GM18909 (cell line): ENCODE results near the gene SEC31A.
"Not testable (repeated sequence)": the region's sequence is repeated elsewhere in the genome, so short reads cannot be mapped to it uniquely, and the experiment has no call there.

Experiments
- ATAC-seq: cut with Tn5 transposase; IDR thresholded peaks from one replicate; pipeline ENCODE4 v1.9.1; 2021; ENCODE audit warnings: mild to moderate bottlenecking; ENCODE audit not compliant: unreplicated experiment, poor library complexity

Gene SEC31A

DNA sequence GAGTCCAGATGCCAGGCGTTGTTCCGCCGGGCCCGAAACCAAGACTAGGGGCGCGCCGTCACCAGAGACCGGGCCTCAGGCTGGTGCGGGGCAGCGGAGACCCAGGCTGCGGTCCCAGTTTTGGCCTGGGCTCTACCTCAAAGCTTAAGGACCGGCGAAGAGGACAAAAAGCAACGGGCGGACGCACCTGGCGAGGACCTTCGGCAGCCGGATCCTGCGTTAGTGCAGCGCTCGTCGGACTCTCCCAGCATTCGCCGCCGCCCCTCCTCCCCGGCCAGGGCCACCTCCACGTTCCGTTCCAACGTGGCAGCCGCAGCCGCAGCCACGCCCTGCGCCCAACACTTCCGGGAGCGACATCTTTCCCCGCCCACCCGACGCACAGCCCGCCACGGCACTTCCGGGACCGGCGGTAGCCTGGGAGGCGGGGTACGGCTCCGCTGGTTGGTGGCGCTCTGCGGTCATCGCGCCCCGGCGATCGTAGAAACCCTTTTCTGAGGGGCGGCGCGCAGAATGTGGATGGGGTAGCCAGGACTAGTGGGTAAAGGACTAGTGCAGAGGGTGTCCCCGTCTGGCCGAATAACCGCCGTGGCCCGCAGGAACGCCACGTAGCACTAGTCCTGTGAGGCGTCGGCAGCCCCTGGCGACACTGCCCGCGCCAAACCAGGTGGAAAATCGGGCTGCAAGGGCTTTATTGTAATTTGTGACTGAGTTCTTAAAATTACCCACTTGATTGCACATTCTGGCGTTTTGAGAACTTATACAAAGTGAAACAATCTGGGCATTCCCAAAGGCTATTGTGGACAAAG, at the start of gene SEC31A:
Gene SEC31A (minus strand): TSS at position 253 of the 806 bp plus-strand sequence. CDS start 9,217 bp downstream, outside the sequence.
- ATAC-seq: peak; percentile 93

GRCh38 chr4:82939414-82939813, 48.5 kb upstream of the SEC31A start:
- ATAC-seq: no peak

DNA sequence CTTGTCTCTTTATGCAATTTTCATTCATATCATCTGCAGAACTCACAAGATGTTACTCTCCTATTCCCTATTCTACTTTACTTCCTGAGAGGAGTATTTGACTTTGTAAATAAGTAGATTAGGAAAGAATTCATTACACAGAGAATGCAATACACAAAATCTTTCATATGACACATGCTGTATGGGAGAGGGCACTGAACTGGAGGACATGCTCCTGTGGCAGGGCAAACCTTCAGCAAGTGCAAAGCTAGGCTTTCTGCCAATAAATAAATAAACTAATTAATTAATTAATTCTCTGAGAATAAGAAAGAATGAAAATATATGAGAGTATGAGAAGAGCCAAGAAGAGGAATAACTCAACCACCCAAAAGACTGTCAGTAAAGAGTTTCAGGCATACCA, 43.5 kb upstream of the SEC31A start:
- ATAC-seq: no peak

GRCh38 chr4:82930848-82931755, 40.1 kb upstream of the SEC31A start:
- no peak for ATAC-seq

GRCh38 chr4:82921795-82922194, 30.8 kb upstream of the SEC31A start:
- ATAC-seq: no peak

DNA sequence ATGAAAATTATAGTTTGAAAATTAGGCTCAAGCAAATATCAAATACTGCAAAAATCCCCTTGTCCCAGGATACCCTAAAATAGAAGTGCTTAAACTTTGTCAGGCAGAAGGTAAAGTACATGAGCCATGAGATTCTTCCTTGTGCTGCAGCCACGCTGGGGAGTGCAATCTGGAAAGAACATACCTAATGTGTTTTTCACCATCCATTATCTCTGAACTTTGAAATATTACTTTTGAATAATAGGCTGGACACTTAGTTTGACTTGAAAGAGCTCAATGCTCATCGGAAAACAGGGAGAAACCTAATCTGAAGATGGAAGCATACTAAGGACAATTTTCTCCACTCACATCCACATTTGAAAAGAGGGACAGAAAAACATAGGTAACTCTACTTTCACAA, 28.4 kb upstream of the SEC31A start:
- ATAC-seq: no peak

GRCh38 chr4:82918091-82918490, 27.1 kb upstream of the SEC31A start:
- ATAC-seq: no peak

DNA sequence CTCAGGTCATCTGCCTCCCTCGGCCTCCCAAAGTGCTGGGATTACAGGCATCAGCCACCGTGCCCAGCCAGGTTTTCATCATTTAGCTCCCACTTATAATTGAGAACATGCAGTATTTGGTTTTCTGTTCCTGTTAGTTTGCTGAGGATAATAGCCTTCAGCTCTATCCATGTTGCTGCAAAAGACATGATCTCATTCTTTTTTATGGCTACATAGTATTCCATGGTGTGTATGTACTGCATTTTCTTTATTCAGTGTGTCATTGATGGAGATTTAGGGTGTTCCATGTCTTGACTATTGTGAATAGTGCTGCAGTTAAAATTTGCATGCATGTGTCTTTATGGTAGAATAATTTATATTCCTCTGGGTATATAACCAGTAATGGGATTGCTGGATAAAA, 23.0 kb upstream of the SEC31A start:
- not testable (repeated sequence) for ATAC-seq

- no peak for ATAC-seq
Observed at GRCh38 chr4:82913305-82913704, 22.4 kb upstream of the SEC31A start.

DNA sequence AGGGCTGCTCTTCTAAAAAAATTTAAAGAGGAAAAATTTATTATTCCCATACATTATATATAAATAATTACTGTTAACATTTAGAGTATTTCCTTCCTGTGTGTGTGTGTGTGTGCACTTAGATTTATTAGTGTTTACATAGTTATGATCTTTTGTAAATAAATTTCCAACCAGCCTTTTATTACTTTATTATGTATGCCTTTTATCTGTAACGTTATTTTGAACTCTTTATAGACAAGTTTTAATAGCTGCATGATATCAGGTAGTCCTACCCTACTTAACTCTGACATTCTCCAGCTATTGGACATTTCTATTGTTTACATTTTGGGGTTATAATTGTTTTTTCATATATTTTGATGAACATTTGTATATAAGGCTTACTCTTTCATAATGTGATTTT, 18.4 kb upstream of the SEC31A start:
- ATAC-seq: no peak

DNA sequence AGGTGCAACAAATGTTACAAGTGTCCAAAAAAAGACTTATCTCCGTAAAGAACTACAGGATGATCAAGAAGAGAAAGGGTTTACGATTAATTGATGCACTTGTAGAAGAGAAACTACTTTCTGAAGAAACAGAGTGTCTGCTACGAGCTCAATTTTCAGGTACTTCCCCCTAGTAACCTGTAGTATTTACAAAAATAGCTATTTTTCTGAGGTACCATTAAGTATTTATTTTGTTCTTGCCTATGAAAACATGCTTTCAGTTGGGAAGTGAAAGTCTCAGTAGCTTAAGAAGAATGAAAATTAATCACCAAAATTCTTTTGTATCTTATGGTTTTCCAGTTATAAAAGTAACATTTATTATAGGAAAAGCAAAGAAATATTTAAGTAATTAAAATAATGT, 15.5 kb upstream of the SEC31A start:
- ATAC-seq: peak; percentile 39

DNA sequence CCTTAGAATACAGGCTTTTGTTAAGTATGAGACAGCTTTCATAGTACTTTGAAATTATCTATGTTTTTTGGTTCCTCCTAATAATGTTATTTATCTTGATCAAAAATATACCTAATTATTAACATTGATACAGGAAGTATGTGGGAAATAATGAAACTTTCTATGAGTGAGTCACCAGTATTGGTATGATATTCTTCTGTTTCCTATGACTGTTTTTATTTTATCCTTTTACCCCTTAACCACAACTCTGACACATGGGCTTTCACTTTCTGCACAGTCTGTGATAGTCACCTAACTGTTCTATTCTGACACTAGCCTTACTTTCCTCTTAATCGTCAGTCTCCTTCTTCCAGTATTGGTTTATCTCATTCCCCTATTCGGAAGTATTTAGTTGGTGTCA, 14.3 kb upstream of the SEC31A start:
- ATAC-seq: peak; percentile 57

- no peak for ATAC-seq
Observed at GRCh38 chr4:82903737-82904136, 12.8 kb upstream of the SEC31A start.

GRCh38 chr4:82901183-82901718, 10.3 kb upstream of the SEC31A start:
- no peak for ATAC-seq

DNA sequence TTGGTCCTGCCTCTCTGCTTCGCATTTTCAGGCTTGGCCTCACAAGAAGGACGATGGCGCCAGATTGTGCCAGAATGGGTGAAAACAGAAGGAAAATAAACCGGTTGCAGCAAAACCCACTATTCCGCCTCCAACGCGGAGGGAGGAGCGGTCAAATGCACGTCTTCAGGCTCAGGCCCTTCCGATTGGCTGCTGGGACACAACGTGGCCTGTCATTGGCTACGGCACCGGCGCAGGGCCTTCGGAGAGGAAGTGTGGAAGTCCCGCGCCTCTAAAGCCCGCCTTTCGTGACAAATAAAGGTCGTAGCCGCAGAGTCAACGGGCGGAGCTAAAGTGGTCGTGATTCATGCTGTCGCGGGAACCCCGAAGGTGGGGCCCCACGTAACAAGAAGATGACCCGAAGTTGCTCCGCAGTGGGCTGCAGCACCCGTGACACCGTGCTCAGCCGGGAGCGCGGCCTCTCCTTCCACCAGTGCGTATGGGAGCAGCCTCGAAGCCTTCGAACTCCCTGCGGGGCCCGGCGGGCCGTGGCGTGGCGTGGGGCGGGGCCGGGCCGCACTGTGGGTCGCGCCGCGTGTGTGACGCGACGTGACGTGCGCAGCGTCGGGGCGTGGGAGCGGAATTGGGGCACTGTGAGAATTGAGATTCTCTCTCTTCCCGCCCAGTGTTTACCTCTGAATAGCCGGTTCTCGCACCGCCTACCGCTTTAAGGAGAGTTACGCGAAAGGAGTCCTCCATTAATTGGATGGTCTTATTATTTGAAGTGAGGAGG, 9.6 kb upstream of the SEC31A start, which contains the start of gene THAP9:
Gene THAP9 (plus strand): TSS at position 325 of the 772 bp plus-strand sequence. CDS start 68 bp downstream, at position 393.
- peak; percentile 90 for ATAC-seq

DNA sequence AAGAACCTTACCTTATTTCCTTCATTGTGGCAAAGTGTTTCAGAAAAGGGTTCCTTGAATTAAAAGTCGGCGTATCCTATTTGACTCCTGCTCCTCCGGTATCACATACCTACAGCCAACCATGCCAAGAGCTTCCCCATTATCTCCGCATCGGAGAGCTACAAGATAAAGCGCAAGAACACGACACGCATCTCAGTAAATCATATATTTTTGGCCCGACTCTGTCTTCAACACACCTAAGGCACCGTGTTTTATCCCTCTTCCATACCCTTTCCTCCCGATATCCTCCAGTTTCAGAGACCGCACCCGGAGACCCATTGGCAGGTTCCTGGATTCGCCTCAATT, 9.1 kb upstream of the SEC31A start:
- peak; percentile 11 for ATAC-seq

DNA sequence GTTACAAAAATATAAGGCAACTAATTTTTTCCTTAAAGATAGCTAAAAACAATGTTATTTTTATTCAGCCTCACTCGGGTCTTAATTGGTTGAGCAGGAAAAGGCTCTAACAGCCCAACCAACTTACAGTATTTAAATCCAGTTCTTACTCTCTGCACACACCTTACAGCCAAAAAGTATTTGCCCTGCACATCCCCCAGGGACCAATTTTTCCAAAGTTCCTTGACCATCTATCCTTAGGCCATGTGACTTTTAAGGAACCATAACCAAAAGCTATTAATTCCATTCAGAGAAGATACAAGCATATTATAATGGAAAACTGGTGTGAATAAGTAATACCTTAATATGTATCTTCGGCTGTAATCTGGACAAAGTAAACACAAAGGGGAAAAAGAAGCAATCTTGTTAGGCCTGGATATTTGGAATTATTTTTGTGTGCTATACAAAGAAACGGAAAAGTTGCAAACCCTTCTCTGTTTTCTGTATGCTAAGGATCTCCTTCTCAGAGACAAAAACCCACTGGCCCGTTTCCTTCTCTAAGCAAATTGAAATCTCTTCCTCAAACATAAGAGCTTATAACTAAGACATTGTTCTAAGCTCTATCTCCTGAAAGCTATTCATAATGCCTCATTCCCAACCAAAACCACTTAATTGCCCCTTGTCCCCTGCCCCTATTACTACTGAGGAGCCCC, 8.6 kb upstream of the SEC31A start:
- no peak for ATAC-seq

- ATAC-seq: no peak
Observed at GRCh38 chr4:82898322-82899243, 7.6 kb upstream of the SEC31A start.

DNA sequence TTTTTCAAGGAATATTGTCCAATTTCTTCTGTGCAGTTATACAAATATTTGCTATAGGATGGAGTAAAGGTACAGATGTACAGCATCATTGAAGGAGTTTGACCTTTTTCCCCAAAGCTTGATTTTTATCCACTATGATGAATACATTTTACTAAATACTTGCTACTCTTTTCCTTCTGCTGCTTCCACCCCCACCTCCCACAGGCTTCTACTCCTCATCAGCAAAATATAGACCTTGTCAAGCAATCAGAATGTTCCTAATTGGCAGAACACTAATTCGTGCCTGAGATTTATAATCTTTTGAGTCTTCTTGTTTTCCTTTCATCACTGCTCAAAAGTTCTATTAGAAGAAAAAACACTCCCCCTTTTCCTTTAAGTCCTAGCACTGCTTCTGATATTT, 5.8 kb upstream of the SEC31A start:
- no peak for ATAC-seq
